ENCODE results near the gene HMGCS2.

- TF ChIP-seq, protein P1, sequence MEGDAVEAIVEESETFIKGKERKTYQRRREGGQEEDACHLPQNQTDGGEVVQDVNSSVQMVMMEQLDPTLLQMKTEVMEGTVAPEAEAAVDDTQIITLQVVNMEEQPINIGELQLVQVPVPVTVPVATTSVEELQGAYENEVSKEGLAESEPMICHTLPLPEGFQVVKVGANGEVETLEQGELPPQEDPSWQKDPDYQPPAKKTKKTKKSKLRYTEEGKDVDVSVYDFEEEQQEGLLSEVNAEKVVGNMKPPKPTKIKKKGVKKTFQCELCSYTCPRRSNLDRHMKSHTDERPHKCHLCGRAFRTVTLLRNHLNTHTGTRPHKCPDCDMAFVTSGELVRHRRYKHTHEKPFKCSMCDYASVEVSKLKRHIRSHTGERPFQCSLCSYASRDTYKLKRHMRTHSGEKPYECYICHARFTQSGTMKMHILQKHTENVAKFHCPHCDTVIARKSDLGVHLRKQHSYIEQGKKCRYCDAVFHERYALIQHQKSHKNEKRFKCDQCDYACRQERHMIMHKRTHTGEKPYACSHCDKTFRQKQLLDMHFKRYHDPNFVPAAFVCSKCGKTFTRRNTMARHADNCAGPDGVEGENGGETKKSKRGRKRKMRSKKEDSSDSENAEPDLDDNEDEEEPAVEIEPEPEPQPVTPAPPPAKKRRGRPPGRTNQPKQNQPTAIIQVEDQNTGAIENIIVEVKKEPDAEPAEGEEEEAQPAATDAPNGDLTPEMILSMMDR (IDR thresholded peaks at IDR 0.05; ENCODE audit: low read depth, low read length, missing input control), result no peak
- TF ChIP-seq RAD21 (IDR thresholded peaks at IDR 0.05), result no peak
- TF ChIP-seq GABPA (IDR thresholded peaks at IDR 0.05 in 1 of 2, conservative IDR thresholded peaks at IDR 0.05 in 1 of 2), result no peak
- no peak for TF ChIP-seq ATF3 (IDR thresholded peaks at IDR 0.05)
- TF ChIP-seq REST (IDR thresholded peaks at IDR 0.05), result no peak
- no peak for TF ChIP-seq JUND (IDR thresholded peaks at IDR 0.05)
- TF ChIP-seq FOXA1 (IDR thresholded peaks at IDR 0.05), result no peak
Measured at GRCh38 chr1:119735217-119735616, 33.5 kb downstream of the HMGCS2 start.
